Measurements from ENCODE around the gene DIS3L2.

GRCh38 chr2:231917280-231918066 is 44.0 kb upstream of the DIS3L2 start:
- TF ChIP-seq HDGF (IDR thresholded peaks at IDR 0.05; ENCODE audit: borderline replicate concordance) (no peak), FOXK2 (IDR thresholded peaks at IDR 0.05) (no peak), ELF4 (IDR thresholded peaks at IDR 0.05) (no peak), TARDBP (IDR thresholded peaks at IDR 0.05) (no peak), SP1 (IDR thresholded peaks at IDR 0.05) (no peak), FOXM1 (IDR thresholded peaks at IDR 0.05; ENCODE audit: borderline replicate concordance) (no peak)

All from HEK293T (cell line).